Right atrium auricular region (tissue), 2 donors: ENCODE data around the gene PPFIA1. TPM values are rescaled to one million over a fixed set of nuclear protein-coding genes. Genes with fewer than 3 reads are reported as not detected.
"Not testable (repeated sequence)": the region's sequence is repeated elsewhere in the genome, so short reads cannot be mapped to it uniquely, and the experiment has no call there.

Experiments
- DNase-seq: peaks from one replicate; pipeline ENCODE4 v3.0.0-alpha.2; 2019; ENCODE audit warnings: low spot score
- H3K27ac ChIP-seq, 2 donors: fragments of 200-600 bp; sonication (generic); 1 replicate in 1 of 2; 2 replicates in 1 of 2; pipeline ENCODE4 v1.5.1; 2016 to 2019
- H3K27me3 ChIP-seq, 2 donors: fragments of 200-600 bp; sonication (generic); one replicate each; pipeline versions ENCODE4 v1.5.1 to v1.6.0; 2017 to 2019
- H3K36me3 ChIP-seq: fragments of 200-600 bp; sonication (generic); one replicate; pipeline ENCODE4 v1.5.1; 2016
- H3K4me1 ChIP-seq, 2 donors: fragments of 200-600 bp; sonication (generic); one replicate each; pipeline versions ENCODE4 v1.5.1 to v1.6.0; 2017 to 2019
- H3K4me3 ChIP-seq, 2 donors: fragments of 200-600 bp; sonication (generic); 1 replicate in 1 of 2; 2 replicates in 1 of 2; pipeline ENCODE4 v1.5.1; 2017 to 2019; ENCODE audit warnings: mild to moderate bottlenecking in 1 of 2, moderate library complexity in 1 of 2
- H3K9me3 ChIP-seq, 2 donors: fragments of 200-600 bp; sonication (generic); one replicate each; pipeline ENCODE4 v1.5.1; 2019
- total RNA-seq, 2 donors: library from RNA; depleted of rRNA; stranded (reverse); fragments of >200 nt; gene quantifications; one replicate each; pipeline ENCODE4 v1.1.0, GENCODE V29; 2016
- TF ChIP-seq, protein P1 (sequence below), 2 donors: fragments of 200-600 bp; sonication (generic); IDR thresholded peaks; one replicate each; pipeline ENCODE4 v1.5.1; 2019; ENCODE audit warnings: antibody characterized with exemption in 2 of 2

PPFIA1 gene
- total RNA-seq, 2 donors from 2014 or later = 28.7 to 45.9 TPM

DNA sequence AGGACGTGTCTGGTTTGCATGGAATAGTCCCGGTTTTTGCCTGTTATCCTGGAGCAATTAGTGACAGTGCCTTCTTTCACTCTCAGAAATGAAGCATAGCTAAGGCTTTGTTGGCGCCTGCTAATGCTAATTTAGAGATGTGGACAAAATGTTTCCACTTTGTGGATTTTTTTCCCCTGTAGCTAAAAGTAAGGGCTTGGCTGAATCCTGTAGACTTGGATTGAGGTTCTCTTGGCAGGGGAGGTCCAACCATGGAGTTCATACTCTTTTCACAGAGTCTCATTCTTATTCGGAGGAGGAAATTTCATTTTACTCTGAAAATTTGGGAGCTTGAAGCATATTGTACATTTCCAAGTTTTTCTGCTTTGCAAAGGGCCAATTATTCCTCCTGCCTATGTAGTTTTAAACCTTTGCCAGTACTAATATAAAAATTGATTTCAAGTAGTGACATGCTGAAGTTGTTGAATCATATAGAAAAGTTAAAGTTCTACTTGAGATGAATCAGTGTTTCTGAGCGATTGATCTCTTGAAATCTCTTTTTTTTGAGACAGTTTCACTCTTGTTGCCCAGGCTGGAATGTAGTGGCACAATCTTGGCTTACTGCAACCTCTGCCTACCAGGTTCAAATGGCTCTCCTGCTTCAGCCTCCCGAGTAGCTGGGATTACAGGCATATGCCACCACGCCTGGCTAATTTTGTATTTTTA lies 20.0 kb downstream of the PPFIA1 start:
- Histone ChIP-seq H3K27me3 (no peaks in the 10 kb centered on the region), H3K4me3 (no peak overlapping the region), H3K4me1 (no peaks in the 10 kb centered on the region), H3K9me3 (no peaks in the 10 kb centered on the region), H3K27ac (no peak overlapping the region), H3K36me3 (peaks cover under 1% of the 10 kb centered on the region)
- TF ChIP-seq, protein P1, sequence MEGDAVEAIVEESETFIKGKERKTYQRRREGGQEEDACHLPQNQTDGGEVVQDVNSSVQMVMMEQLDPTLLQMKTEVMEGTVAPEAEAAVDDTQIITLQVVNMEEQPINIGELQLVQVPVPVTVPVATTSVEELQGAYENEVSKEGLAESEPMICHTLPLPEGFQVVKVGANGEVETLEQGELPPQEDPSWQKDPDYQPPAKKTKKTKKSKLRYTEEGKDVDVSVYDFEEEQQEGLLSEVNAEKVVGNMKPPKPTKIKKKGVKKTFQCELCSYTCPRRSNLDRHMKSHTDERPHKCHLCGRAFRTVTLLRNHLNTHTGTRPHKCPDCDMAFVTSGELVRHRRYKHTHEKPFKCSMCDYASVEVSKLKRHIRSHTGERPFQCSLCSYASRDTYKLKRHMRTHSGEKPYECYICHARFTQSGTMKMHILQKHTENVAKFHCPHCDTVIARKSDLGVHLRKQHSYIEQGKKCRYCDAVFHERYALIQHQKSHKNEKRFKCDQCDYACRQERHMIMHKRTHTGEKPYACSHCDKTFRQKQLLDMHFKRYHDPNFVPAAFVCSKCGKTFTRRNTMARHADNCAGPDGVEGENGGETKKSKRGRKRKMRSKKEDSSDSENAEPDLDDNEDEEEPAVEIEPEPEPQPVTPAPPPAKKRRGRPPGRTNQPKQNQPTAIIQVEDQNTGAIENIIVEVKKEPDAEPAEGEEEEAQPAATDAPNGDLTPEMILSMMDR (IDR thresholded peaks at IDR 0.05) = no peak
- no peak for DNase-seq

DNA sequence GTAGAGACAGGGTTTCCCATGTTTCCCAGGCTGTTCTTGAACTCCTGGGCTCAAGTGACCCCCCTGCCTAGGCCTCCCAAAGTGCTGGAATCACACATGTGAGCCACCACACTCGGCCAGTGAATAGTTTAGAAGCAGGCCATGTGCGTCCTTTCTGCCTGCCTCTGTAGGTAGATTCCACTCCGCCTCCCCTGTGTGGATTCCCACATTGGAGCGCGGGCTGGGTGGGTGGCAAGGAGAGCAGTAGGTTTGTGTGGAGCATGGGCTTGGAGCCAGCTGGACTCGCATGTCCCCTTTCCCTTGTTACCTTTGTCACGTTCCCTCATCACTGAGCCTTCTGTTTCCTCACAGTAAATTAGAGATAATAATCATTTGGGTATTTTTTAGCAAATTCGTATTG lies 21.7 kb downstream of the PPFIA1 start:
- Histone ChIP-seq H3K36me3 (no peaks in the 10 kb centered on the region), H3K27me3 (no peaks in the 10 kb centered on the region), H3K27ac (no peak overlapping the region), H3K9me3 (no peaks in the 10 kb centered on the region), H3K4me3 (no peak overlapping the region), H3K4me1 (no peaks in the 10 kb centered on the region)
- TF ChIP-seq, protein P1 (IDR thresholded peaks at IDR 0.05) = no peak
- DNase-seq = no peak

DNA sequence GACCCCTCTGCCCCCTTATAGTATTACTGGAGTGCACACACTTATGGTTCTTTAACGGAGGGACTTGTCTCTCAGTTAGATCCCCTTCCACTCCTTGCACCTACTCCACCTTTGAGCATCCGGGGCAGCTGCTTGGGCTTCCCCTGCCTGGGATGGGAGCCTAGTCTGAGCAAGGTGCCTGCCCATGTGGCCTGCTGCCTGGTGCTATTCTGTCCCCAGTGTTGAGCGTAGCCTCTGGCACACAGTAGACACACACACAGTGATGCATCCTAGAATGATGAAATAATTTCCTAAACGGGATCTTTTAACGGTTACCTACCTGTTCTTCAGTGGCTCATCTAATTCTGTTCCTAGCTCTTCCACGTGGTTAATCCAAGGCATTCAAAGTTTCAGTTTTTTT lies 22.4 kb downstream of the PPFIA1 start:
- H3K9me3 ChIP-seq = no peaks in the 10 kb centered on the region
- TF ChIP-seq, protein P1 (IDR thresholded peaks at IDR 0.05) = no peak
- H3K36me3 ChIP-seq = no peaks in the 10 kb centered on the region
- H3K4me3 ChIP-seq = no peak overlapping the region
- no peak for DNase-seq
- no peak overlapping the region for H3K27ac ChIP-seq
- no peaks in the 10 kb centered on the region for H3K4me1 ChIP-seq
- H3K27me3 ChIP-seq = no peaks in the 10 kb centered on the region

DNA sequence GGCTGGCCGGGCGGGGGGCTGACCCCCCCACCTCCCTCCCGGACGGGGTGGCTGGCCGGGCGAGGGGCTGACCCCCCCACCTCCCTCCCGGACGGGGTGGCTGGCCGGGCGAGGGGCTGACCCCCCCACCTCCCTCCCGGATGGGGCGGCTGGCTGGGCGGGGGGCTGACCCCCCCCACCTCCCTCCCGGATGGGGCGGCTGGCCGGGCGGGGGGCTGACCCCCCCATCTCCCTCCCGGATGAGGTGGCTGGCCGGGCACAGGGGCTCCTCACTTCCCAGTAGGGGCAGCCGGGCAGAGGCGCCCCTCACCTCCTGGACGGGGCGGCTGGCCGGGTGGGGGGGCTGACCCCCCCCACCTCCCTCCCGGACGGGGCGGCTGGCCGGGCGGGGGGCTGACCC lies 24.7 kb downstream of the PPFIA1 start:
- not testable (repeated sequence) for H3K9me3 ChIP-seq, H3K27ac ChIP-seq, DNase-seq, H3K4me1 ChIP-seq, H3K4me3 ChIP-seq, H3K36me3 ChIP-seq, H3K27me3 ChIP-seq

DNA sequence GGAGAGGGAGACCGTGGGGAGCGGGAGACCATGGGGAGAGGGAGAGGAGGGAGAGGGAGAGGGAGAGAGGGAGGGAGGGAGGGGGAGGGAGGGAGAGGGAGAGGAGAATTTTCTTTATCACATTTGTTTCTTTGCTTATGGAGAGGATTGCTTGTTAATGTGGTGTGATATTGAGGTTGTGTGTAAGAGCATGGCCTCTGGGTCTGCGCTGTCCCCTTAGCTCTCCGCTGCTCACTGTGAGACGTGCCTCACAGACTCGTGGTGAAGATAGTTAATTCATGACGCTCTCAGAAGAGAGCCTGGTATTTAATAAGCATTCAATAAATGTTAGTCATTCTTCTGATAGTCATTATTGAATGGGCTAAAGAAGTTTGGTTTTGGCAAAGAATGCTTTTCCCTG lies 26.2 kb downstream of the PPFIA1 start:
- H3K9me3 ChIP-seq = no peaks in the 10 kb centered on the region
- H3K36me3 ChIP-seq = no peaks in the 10 kb centered on the region
- H3K27ac ChIP-seq = no peak overlapping the region
- peaks cover 0 to under 1% of the 10 kb centered on the region in 2 donors for H3K4me1 ChIP-seq
- H3K4me3 ChIP-seq = no peak overlapping the region
- TF ChIP-seq, protein P1 (IDR thresholded peaks at IDR 0.05) = no peak
- no peak for DNase-seq
- H3K27me3 ChIP-seq = no peaks in the 10 kb centered on the region

DNA sequence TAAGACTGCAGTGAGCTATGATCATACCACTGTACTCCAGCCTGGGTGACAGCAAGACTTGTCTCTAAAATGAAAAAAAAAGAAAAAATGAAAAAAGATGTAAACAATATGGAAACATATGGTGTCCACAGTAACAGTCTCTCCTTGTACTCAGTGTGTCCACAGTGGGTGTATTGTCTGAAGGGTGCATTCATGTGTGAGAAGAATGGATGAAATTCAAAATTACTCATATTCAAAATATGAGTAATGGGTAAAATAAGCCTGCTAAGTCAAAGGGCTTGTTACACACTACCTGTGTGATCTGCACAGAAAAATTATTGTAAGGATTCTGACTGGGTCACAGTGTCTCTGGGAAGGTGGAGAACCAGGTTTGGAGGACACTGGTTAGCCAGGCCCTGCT lies 26.9 kb downstream of the PPFIA1 start:
- Histone ChIP-seq H3K4me1 (peaks cover 0 to 7% of the 10 kb centered on the region in 2 donors), H3K36me3 (no peaks in the 10 kb centered on the region), H3K4me3 (no peak overlapping the region), H3K27me3 (no peaks in the 10 kb centered on the region), H3K27ac (no peak overlapping the region), H3K9me3 (no peaks in the 10 kb centered on the region)
- no peak for DNase-seq
- TF ChIP-seq, protein P1 (IDR thresholded peaks at IDR 0.05) = no peak
